Measurements from ENCODE around the gene ARID3A. TPM values are rescaled to one million over a fixed set of nuclear protein-coding genes. Genes with fewer than 3 reads are reported as not detected.
A peak's percentile ranks its signal among the peaks of the same experiment; 100 is the strongest.

Gene ARID3A
- total RNA-seq, 1 experiment from 2014 or later, result 2.3 TPM

DNA sequence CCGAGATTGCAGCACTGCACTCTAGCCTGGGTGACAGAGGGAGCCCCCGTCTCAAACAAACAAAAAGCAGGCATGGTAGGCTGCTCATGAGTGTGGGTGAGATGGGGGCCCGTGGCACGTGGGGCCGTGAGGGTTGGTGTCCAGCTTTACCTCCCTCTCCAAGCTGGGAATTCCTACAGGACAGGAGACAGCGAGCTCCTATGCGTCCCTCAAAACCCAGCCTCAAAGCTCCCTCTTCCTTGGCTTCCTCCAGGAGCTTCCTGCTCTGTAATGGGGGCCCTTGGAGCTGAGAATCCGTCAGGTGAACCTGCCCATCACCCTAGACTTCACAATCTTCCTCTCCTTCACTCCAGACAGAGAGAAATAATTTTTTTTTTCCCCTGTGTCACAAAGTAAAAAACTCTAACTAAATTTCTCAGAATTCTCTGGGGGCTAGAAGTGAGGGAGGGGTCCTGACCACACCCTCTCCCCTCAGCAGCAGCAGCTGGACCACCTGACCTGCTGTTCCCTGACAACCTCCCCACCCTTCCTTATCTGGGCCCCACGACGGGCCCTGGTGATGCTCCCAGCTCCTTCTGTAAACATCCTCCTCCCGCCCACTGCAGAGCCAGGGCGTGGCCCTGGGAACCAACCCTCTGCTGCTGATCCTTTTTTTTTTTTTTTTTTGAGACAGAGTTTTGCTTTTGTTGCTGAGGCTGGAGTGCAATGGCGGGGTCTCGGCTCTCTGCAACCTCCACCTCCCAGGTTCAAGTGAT, 36.2 kb downstream of the ARID3A start:
- DNase-seq (ENCODE audit: low spot score), result peak; percentile 65

DNA sequence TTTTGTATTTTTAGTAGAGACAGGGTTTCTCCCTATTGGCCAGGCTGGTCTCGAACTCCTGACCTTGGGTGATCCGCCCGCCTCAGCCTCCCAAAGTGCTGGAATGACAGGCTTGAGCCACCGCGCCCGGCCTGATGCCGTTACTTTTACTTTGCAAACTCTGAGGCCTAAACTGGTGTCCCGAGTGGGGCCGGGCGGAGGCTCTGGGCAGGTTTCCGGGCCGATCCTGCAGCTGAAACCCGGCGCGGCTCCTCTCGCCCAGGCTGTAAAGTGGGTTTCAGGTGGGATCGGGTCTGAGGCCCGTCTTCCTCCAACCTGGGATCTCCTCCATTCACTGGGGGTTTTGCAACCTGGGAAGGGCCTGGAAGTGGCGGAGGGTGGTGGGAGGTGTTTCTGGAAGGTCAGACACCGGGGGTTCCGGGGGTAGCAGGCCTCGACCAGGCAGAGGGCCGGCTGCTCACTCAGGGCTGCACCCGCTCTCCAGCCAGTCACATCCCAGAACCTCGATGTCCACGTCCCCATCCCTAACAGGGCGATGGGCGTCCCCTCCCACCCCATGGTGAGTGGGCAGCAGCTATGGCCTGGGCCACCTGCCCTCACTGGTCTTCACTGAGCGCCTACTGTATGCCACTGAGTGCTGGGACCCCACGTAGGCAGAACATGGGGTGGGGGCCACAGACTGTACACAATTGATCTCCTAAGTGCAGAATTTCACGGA, 37.0 kb downstream of the ARID3A start:
- DNase-seq (ENCODE audit: low spot score), result no peak

DNA sequence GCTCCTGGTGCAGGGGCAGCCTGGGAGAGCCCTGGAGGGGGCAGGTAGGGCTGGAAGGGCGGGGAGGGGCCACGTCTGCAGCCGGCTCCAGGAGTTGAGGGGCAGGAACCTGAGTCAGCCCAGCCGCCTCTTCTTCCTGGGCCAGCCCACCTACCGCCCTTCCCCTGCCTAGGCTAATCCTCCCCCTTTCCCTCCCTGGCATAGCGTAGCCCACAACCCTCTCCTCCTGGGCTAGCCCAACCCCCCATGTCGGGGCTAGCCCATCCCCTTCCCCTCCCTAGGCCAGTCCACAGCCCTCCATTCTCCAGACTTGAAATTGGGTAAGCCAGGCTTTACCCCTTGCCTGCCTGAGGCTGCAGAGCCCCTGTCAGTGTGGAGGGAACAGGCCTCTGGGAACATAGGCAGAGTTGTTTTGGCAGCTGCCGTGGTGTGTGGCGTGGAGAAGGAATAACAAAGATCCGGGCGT, 37.7 kb downstream of the ARID3A start:
- no peak for DNase-seq (ENCODE audit: low spot score)

DNA sequence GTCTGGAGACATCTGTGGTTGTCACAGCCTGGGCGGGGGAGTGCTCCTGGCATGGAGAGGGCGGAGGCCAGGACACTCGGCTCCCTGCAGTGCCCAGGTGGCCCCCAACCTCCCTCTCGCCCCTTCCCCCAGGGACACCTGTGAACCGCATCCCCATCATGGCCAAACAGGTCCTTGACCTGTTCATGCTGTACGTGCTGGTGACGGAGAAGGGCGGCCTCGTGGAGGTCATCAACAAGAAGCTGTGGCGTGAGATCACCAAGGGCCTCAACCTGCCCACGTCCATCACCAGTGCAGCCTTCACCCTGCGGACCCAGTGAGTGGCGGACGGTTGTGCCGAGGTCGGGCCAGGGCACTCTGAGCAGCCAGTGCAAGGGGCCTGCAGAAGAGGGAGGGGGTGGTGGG, 38.3 kb downstream of the ARID3A start:
- DNase-seq (ENCODE audit: low spot score), result no peak

DNA sequence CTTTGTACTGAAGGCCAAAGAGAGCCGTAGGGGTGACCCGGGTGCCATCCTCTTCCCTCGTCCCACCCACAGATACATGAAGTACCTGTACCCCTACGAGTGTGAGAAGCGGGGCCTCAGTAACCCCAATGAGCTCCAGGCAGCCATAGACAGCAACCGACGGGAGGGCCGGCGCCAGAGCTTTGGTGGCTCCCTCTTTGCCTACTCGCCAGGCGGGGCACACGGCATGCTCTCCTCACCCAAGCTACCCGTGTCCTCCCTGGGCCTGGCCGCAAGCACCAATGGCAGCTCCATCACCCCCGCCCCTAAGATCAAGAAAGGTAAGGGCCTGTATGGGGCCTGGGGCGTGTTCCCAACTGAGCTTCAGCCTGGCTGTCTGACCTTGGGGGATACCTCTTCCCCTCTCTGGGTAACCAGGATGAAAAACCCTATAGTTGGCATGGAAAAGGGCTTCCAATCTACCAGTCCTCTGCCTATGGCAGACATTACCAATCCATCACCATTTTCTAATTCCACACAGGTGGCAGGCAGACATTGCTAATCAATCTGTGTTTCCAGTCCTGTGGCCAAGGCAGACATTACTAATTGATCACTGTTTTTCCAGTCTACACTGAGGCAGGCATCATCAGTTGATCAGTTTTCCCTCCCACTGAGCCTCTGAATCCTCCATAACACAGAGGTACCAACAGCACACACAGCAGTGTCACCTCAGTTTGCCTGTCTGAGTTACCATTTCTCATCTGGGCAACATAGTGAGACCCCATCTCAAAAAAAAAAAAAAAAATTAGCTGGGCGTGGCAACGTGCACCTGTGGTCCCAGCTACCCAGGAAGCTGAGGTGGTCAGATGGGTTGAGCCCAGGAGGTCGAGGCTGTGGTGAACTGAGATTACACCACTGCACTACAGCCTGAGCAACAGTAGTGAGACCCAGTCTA, 39.2 kb downstream of the ARID3A start:
- DNase-seq (ENCODE audit: low spot score), result no peak

DNA sequence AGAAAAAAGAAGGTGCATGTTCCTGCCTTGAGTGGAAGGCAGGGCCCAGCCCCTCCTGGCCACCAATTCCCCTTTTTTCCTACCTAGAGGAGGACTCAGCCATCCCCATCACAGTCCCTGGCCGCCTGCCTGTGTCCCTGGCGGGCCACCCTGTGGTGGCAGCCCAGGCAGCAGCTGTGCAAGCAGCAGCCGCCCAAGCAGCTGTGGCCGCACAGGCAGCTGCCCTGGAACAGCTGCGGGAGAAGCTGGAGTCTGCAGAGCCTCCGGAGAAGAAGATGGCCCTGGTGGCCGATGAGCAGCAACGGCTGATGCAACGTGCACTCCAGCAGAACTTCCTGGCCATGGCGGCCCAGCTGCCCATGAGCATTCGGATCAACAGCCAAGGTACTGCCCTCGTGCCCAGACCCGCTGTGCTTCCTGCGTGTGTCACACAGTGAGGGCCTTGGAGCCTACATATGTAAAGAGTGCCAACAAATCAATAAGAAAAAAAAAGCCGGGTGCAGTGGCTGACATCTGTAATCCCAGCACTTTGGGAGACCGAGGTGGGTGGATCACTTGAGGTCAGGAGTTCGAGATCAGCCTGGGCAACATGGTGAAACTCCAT, 40.8 kb downstream of the ARID3A start:
- DNase-seq (ENCODE audit: low spot score), result no peak

DNA sequence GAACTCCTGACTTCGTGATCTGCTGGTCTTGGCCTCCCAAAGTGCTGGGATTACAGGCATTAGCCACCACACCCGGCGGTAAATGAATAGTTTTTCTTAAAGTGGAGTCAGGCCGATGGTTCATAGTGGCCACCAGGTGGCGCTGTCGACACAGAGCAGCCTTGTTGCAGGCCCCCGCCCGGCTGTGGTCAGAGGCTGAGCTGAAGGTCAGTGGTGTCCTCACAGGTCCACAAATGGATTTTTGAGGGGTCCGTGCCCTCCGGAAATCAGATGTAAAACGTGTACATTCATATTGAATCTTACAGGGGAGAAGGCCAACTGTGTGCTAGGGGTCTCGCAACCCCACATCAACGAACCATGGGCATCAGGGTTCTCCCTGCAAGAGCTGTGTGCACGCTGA, 44.9 kb downstream of the ARID3A start:
- no peak for DNase-seq (ENCODE audit: low spot score)

DNA sequence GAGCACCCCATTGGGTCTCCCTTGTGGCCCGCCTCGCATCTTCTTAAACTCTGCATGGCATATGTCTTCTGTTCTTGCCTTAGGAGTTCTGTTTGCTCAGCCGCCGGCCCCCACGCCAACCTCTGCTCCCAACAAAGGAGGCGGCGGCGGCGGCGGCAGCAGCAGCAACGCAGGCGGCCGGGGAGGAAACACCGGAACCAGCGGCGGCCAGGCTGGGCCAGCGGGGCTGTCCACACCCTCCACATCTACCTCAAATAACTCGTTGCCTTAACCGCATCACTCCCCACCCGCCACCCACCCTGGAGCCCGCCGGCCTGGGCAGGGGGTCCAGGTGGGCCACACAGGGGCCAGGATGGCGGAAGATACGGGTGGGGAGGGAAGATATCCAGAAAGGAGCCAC, 46.0 kb downstream of the ARID3A start:
- DNase-seq (ENCODE audit: low spot score), result no peak

DNA sequence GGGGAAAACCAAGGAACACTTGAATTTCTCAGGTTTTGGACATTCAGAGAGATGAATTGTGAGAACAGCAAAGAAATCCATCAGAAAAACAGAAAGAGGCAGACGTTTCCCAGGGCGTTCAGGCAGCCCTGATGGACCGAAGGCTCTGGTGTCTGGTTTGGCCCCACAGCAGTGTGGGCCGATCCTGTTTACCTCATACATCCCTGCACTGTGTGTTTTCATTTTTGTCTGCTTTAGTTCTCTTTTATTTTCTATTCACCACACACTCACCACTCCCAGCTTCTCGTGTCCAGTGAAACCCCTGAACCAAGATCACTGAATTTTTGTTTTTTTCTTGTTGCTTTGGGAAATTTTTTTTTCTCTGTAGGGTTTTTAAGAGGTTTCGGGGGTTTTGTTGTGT, 46.4 kb downstream of the ARID3A start:
- no peak for DNase-seq (ENCODE audit: low spot score)

DNA sequence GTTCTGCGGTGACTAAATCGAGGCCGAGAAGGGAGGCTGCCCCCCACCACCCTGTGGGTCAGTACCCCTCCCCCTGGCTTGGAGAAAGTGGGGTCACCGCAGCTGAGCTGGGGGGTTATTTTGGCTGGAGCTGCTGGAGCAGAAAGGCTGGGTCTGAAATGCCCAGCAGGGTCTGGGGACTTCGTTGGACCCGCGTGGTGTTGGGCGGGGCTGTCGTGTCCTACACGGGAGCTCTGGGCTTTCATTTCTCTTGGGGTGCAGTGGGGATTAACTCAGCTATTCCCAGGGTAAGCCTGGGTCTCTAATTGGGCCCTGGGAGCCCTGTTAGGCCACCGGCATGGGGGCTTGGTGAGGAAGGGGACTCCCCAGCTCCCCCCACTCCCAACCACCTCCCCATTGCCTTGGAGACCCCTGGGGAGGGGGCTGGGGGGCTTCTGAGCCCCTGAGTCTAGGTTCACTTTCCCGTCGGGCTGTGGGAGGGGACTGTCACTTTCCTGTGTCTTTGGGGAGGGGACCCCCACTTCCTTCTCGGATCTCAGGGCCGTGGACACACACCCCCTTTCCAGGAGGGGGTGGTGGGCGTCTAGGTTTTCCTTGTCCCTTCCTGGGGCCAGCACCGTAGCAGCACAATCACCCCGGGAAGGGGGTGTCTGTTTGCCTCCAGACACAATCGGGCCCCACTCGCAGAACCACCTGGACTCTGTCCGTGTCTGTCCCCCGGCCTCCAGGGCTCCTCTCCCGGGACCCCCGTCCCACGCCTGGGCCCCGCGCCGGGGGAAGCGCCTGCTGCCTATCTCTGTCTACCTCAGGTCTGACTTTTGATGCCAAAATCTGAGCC, 48.1 kb downstream of the ARID3A start:
- no peak for DNase-seq (ENCODE audit: low spot score)

DNA sequence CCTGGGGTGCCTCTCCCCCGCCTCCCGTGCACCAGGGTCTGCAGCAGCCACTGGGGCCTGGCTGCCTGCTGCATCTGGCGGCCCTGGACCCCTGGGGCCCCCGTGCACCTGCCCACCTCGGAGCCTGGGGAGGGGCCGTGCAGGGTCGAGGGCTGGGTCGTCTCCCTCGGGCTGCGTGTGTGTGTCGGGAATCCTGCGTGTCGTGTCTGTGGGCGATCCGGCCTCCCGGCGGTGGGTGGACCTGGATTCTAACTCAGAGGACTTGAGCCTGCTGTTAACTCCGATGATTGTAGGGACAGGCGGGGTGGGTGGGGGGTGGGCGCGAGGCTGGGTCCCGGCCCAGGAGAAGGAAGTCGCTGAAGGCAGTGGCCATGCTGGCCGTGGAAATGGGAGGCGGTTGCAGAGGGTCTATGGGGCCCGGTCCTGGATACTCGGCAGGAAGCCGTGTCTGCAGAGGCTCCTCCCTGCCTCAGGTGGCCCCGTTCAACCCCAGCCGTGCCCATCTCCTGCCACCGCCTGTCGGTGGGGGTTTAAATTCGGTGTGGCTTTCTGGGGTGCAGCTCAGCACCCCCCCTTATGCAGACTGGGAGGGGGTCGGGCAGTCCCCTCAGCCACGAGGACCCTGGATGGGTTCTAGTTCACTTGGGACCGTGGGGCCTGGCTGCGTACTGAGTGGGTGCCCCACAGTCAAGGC, 48.9 kb downstream of the ARID3A start:
- DNase-seq (ENCODE audit: low spot score), result no peak

DNA sequence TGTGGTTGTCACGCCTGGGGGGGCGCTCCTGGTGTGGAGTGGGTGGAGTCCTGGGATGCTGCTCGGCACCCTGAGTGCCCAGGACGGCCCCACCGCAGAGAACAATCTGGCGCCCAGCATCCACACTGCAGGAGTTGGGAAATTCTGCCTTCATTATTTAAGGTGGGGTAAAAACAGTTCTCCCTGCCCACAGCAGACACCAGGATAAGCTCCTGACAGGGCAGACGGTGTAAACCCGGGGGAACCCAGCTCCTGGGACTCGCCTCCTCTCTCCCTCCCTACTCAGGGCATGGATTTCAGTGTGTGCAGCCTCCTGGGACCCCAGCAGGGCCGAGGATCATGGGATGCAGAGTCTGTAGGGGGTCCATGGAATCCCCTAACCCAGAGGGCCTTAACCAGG, 50.6 kb downstream of the ARID3A start:
- no peak for DNase-seq (ENCODE audit: low spot score)

DNA sequence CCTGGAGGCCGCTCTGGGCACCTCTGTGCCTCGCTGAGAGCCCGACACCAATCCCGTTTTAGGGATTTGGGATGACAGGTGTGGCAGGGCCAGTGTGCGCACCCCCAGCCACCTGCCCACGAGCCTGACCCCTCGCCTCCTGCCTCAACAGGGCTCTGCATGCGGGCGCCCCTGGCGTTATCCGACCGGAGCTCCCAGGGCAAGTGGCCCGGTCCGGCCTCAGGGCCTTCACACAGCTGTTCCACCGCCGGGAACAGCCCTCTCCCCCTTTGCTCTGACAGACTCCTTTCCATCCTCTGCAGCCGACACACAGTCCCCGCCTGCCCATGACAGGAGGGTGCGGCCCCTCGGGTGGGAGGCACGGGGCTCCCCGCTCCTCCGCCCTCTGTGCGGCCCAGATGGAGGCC, 51.2 kb downstream of the ARID3A start:
- no peak for DNase-seq (ENCODE audit: low spot score)

DNA sequence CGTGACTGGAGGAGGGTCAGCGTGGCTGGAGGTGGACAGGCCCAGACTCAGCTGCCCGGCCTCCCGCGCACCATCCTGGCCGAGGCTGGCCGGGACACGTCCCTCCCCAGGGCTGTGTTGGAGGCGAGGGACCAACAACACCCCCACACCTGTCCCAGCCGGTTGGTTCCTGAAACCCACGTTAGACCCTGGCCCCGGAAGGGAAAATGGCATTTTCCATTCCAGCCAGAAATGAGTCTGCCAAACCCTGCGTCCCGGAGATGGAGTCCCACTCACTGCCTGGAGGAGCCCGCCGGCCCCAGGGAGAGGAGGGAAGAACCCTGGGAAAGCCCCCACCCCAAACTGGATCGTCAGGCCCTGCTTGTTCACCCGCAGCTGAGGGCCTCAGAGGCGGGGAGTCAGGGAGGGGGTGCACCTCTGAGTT, 53.5 kb downstream of the ARID3A start:
- DNase-seq (ENCODE audit: low spot score), result no peak

DNA sequence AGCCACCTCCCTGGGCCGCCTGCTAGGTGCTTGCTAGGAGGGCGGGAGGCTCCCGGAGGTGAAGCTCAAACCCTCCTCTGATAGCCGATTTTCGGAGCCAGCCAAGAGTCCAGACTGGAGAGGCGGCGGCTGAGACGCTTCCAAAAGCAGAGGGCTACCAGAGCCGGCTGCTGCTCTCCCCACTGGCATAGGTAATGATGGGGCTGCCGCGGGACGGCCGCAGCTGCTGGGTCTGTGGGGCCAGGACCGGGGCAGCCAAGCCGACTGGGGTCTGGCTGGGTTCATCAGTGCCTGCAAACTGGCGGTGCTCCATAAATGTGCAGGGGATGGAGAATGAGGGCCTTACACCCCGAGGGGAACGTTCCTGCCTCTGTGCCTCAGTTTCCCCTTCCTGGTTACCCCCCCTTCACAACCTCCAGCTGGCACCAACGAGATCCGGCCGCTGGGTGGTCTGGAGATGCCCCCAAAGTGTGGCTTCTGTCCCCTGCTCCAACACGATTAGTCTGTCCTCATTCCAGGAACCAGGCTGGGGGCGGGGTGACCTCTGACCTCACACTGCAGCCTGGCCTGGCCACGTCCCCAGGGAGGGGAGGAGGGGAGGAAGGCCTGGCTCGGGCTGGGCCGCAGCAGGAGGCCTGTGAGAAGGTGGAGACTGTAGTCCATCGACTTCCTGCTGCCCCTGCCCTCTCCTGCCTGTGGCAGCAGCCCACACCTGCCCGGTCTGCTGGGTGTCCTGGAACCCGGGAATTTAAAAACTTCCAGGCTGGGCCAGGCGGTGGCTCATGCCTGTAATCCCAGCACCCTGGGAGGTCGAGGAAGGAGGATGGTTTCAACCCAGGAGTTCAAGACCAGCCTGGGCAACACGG, 54.5 kb downstream of the ARID3A start:
- DNase-seq (ENCODE audit: low spot score), result no peak

DNA sequence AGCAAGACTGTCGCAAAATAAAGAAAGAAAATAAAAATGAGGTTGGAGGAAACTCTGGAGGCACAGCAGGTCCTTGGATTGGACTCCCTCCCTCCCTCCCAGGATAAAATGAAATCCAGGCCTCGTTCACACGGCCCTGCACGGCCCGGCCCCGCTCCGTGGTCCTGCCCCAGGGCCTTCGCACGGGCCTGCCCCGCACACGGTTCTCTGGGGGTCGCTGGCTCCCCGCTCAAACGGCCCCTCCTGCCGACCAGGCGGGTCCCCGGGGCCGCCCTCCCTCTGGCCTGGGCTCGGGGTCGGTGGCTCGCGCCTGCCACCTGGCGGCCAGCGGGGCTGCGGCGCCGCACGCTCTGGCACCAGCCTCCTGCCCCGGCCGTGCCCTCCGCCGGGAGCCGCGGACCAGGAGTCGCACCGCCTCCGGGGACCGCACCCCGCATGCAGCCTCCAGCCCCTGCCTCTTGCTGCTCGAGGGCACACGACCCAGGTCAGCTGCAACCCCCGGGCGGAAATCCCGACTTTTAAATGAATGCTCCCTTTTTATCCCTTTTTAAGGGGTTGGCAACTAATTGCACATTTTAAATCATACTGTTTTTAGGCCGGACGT, 56.8 kb downstream of the ARID3A start:
- DNase-seq (ENCODE audit: low spot score), result peak; percentile 43

DNA sequence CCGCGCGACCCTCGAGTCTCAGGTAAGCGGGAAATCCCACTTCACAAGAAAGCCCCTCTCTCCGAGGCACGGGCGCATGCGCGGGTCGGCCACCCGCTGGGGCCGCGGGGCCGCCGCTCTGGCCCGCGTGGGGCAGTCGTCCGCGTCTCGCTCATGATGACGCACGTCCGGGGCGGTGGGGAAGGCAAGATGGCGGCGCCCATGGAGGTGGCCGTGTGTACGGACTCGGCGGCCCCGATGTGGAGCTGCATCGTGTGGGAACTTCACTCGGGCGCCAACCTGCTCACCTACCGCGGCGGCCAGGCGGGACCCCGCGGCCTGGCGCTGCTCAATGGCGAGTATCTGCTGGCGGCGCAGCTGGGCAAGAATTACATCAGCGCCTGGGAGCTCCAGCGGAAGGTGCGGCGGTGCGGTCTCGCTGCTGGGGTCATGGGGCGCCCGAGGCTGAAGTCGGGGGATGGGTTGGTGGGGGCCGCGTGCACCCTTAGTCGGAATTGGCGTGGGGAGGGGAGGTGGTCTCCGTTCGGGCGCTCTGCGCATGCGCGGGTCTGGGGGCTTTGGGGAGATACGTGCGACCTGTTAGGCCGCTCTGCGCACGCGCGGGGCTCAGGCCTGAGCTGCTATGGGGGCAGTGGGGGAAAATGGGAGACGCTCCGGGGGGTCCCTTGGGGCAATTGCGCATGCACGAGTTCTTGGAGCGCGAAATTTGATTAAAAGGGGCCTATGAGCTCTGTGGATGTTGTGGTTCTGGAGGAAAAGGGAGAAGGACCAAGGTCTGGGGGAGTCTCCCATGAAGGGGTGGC, 58.5 kb downstream of the ARID3A start, which contains the start of gene WDR18:
WDR18 (plus strand) TSS at position 181 of the 803 bp plus-strand sequence; CDS start at position 190, 9 bp downstream.
- DNase-seq (ENCODE audit: low spot score), result peak; percentile 86

DNA sequence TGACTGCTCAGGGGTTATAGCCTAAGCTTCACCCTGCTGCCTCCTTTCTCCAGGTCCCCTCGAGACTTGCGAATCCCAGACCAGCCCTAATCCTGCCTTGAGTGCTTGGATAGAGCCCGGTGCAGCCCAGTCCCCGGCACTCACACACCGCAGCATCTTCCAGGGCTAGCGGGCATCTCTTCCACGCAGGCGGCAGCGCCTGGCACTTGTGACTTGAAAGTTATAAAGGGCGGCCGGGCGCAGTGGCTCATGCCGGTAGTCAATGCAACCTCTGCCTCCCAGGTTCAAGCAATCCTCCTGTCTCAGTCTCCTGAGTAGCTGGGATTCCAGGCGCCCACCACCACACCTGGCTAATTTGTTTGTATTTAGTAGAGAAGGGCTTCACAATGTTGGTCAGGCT, 60.2 kb downstream of the ARID3A start:
- no peak for DNase-seq (ENCODE audit: low spot score)
